ENCODE data around the gene RYR1. TPM values are rescaled to one million over a fixed set of nuclear protein-coding genes. Genes with fewer than 3 reads are reported as not detected.

Gene RYR1
- total and polyA plus RNA-seq, 2 experiments from 2014 or later, result 0.07 to 0.21 TPM

- Histone ChIP-seq H3K9me2 (replicated peaks; ENCODE audit: insufficient read depth) (no peaks in the 10 kb centered on the region), H4K20me1 (ENCODE audit: insufficient read depth, poor library complexity, severe bottlenecking) (no peaks in the 10 kb centered on the region), H3K4me1 (ENCODE audit: insufficient read depth) (peaks cover 4% of the 10 kb centered on the region), H3K36me3 (replicated peaks; ENCODE audit: insufficient read depth, low read depth) (no peaks in the 10 kb centered on the region), H3K79me2 (no peaks in the 10 kb centered on the region), H3K4me2 (no peak overlapping the region), H2AFZ (no peak overlapping the region), H3K9me3 (ENCODE audit: low read depth) (no peaks in the 10 kb centered on the region), H3K27ac (no peak overlapping the region), H3K4me3 (no peak overlapping the region), H3K27me3 (no peaks in the 10 kb centered on the region)
- TF ChIP-seq CTCF (IDR thresholded peaks at IDR 0.05; ENCODE audit: poor library complexity) (no peak), EZH2 (IDR thresholded peaks at IDR 0.05; ENCODE audit: borderline replicate concordance) (no peak), EZH2phosphoT487 (IDR thresholded peaks at IDR 0.05; ENCODE audit: low read depth, severe bottlenecking, unreplicated experiment) (no peak)
- no peak for DNase-seq (ENCODE audit: low spot score)
- 50% methylated on average over 1 of the region's 1 CpG for WGBS (ENCODE audit: low lambda C conversion rate, missing lambda C conversion rate)
Measured at GRCh38 chr19:38539751-38540150, 106.3 kb downstream of the RYR1 start.

GRCh38 chr19:38542040-38542439, 108.5 kb downstream of the RYR1 start:
- TF ChIP-seq EZH2 (IDR thresholded peaks at IDR 0.05; ENCODE audit: borderline replicate concordance), result no peak
- TF ChIP-seq EZH2phosphoT487 (IDR thresholded peaks at IDR 0.05; ENCODE audit: low read depth, severe bottlenecking, unreplicated experiment), result no peak
- TF ChIP-seq CTCF (IDR thresholded peaks at IDR 0.05; ENCODE audit: poor library complexity), result no peak
- H3K4me3 ChIP-seq, result no peak overlapping the region
- no peak for DNase-seq (ENCODE audit: low spot score)

GRCh38 chr19:38543286-38543806, 109.9 kb downstream of the RYR1 start:
- 91% methylated on average over 18 of the region's 19 CpGs for WGBS (ENCODE audit: low lambda C conversion rate, missing lambda C conversion rate)
- no peak overlapping the region for H3K4me2 ChIP-seq
- TF ChIP-seq EZH2 (IDR thresholded peaks at IDR 0.05; ENCODE audit: borderline replicate concordance), result no peak
- no peak for TF ChIP-seq CTCF (IDR thresholded peaks at IDR 0.05; ENCODE audit: poor library complexity)
- no peak for TF ChIP-seq EZH2phosphoT487 (IDR thresholded peaks at IDR 0.05; ENCODE audit: low read depth, severe bottlenecking, unreplicated experiment)
- no peak overlapping the region for H3K27ac ChIP-seq
- H3K9me2 ChIP-seq (replicated peaks; ENCODE audit: insufficient read depth), result no peaks in the 10 kb centered on the region
- no peak for DNase-seq (ENCODE audit: low spot score)
- H3K9me3 ChIP-seq (ENCODE audit: low read depth), result no peaks in the 10 kb centered on the region
- no peaks in the 10 kb centered on the region for H3K79me2 ChIP-seq
- peaks cover 4% of the 10 kb centered on the region for H3K4me1 ChIP-seq (ENCODE audit: insufficient read depth)
- H4K20me1 ChIP-seq (ENCODE audit: insufficient read depth, poor library complexity, severe bottlenecking), result no peaks in the 10 kb centered on the region
- no peak overlapping the region for H3K4me3 ChIP-seq
- no peaks in the 10 kb centered on the region for H3K36me3 ChIP-seq (replicated peaks; ENCODE audit: insufficient read depth, low read depth)
- H2AFZ ChIP-seq, result no peak overlapping the region
- H3K27me3 ChIP-seq, result no peaks in the 10 kb centered on the region

More at GRCh38 chr19:38542040-38542439, 108.5 kb downstream of the RYR1 start:
- no peak overlapping the region for H3K27ac ChIP-seq
- no peaks in the 10 kb centered on the region for H3K9me2 ChIP-seq (replicated peaks; ENCODE audit: insufficient read depth)
- H2AFZ ChIP-seq, result no peak overlapping the region
- H3K79me2 ChIP-seq, result no peaks in the 10 kb centered on the region
- no peak overlapping the region for H3K4me2 ChIP-seq
- no peaks in the 10 kb centered on the region for H3K9me3 ChIP-seq (ENCODE audit: low read depth)
- WGBS (ENCODE audit: low lambda C conversion rate, missing lambda C conversion rate), result 88% methylated on average over 4 of the region's 4 CpGs
- H4K20me1 ChIP-seq (ENCODE audit: insufficient read depth, poor library complexity, severe bottlenecking), result no peaks in the 10 kb centered on the region
- no peaks in the 10 kb centered on the region for H3K36me3 ChIP-seq (replicated peaks; ENCODE audit: insufficient read depth, low read depth)
- H3K27me3 ChIP-seq, result no peaks in the 10 kb centered on the region
- H3K4me1 ChIP-seq (ENCODE audit: insufficient read depth), result peaks cover 4% of the 10 kb centered on the region

Data from hepatocyte (in vitro differentiated cells).